Neural cell (in vitro differentiated cells): Measurements from ENCODE around the gene CSKMT.

Source experiments
- EP300 ChIP-seq: fragments of 450-650 bp; conservative IDR thresholded peaks from 2 replicates; pipeline ENCODE4 v1.6.1; 2014; ENCODE audit warnings: antibody characterized with exemption, mild to moderate bottlenecking, moderate library complexity; ENCODE audit not compliant: poor library complexity, severe bottlenecking
- EZH2 ChIP-seq: fragments of 200-600, 300-800 bp; shearing (Covaris generic), sonication (generic); IDR thresholded peaks from 2 replicates; pipeline ENCODE4 v1.6.1; 2014; ENCODE audit warnings: antibody characterized with exemption, low read length, borderline replicate concordance, mild to moderate bottlenecking; ENCODE audit not compliant: insufficient read depth, poor library complexity, severe bottlenecking
- MXI1 ChIP-seq: fragments of 450-650 bp; conservative IDR thresholded peaks from 2 replicates; pipeline ENCODE4 v1.6.1; 2014; ENCODE audit warnings: antibody characterized with exemption, mild to moderate bottlenecking; ENCODE audit not compliant: poor library complexity, severe bottlenecking
- POLR2AphosphoS5 ChIP-seq: IDR thresholded peaks from 2 replicates; pipeline ENCODE4 v1.6.1; 2012
- RAD21 ChIP-seq: fragments of 450-650 bp; conservative IDR thresholded peaks from 2 replicates; pipeline ENCODE4 v1.6.1; 2014; ENCODE audit warnings: antibody characterized with exemption, mild to moderate bottlenecking, moderate library complexity
- TAF1 ChIP-seq: IDR thresholded peaks from 2 replicates; pipeline ENCODE4 v1.6.1; 2012; ENCODE audit warnings: low read depth
- TF ChIP-seq, protein P1 (sequence below): fragments of 450-650 bp; IDR thresholded peaks from 2 replicates; pipeline ENCODE4 v1.5.1; 2014; ENCODE audit warnings: antibody characterized with exemption, mild to moderate bottlenecking, moderate library complexity; ENCODE audit not compliant: poor library complexity, severe bottlenecking

DNA sequence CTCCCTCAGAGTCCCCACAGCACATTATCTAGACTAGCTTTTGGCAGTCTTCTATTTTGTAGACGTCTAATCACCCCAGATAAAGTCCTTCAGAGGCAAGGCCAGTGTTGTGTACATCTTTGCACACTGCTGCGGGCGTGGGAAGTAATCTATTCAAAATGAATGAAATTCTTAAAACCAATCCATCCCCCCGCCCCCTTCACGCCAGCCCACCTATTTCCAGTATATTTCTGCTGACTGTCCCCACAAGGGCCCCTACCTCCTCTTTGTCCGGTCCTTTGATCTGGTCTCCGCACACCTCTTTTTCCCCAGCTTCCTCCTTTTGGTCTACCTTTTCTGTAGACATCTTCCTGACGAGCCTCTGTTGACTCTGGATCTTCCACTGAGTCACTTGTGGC, 41.7 kb downstream of the CSKMT start:
- TF ChIP-seq, protein P1, sequence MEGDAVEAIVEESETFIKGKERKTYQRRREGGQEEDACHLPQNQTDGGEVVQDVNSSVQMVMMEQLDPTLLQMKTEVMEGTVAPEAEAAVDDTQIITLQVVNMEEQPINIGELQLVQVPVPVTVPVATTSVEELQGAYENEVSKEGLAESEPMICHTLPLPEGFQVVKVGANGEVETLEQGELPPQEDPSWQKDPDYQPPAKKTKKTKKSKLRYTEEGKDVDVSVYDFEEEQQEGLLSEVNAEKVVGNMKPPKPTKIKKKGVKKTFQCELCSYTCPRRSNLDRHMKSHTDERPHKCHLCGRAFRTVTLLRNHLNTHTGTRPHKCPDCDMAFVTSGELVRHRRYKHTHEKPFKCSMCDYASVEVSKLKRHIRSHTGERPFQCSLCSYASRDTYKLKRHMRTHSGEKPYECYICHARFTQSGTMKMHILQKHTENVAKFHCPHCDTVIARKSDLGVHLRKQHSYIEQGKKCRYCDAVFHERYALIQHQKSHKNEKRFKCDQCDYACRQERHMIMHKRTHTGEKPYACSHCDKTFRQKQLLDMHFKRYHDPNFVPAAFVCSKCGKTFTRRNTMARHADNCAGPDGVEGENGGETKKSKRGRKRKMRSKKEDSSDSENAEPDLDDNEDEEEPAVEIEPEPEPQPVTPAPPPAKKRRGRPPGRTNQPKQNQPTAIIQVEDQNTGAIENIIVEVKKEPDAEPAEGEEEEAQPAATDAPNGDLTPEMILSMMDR, result no peak
- TF ChIP-seq POLR2AphosphoS5, result no peak
- no peak for TF ChIP-seq TAF1
- TF ChIP-seq EP300, result no peak
- no peak for TF ChIP-seq EZH2
- TF ChIP-seq MXI1, result no peak
- TF ChIP-seq RAD21, result no peak
